Measurements from ENCODE around the gene CRYGC. TPM values are rescaled to one million over a fixed set of nuclear protein-coding genes. Genes with fewer than 3 reads are reported as not detected.
"Not testable (repeated sequence)": the region's sequence is repeated elsewhere in the genome, so short reads cannot be mapped to it uniquely, and the experiment has no call there.

The CRYGC gene
- total and polyA plus RNA-seq, 2 experiments from 2014 or later = 1.3 TPM; not detected in 1

GRCh38 chr2:208128136-208128535 is 1.5 kb downstream of the CRYGC start:
- H3K27me3 ChIP-seq = no peaks in the 10 kb centered on the region

GRCh38 chr2:208127090-208127489 is 2.5 kb downstream of the CRYGC start:
- no peaks in the 10 kb centered on the region for H3K9me2 ChIP-seq (replicated peaks; ENCODE audit: insufficient read depth)
- no peak overlapping the region for H2AFZ ChIP-seq
- no peaks in the 10 kb centered on the region for H3K79me2 ChIP-seq
- H3K4me2 ChIP-seq = no peak overlapping the region
- H4K20me1 ChIP-seq (ENCODE audit: insufficient read depth, poor library complexity, severe bottlenecking) = no peaks in the 10 kb centered on the region
- peaks cover 27% of the 10 kb centered on the region for H3K4me1 ChIP-seq (ENCODE audit: insufficient read depth)
- no peak overlapping the region for H3K27ac ChIP-seq
- WGBS (ENCODE audit: low lambda C conversion rate, missing lambda C conversion rate) = 96% methylated on average over 4 of the region's 4 CpGs
- H3K36me3 ChIP-seq (replicated peaks; ENCODE audit: insufficient read depth, low read depth) = no peaks in the 10 kb centered on the region
- H3K9me3 ChIP-seq (ENCODE audit: low read depth) = no peaks in the 10 kb centered on the region
- H3K27me3 ChIP-seq = no peaks in the 10 kb centered on the region
- no peak overlapping the region for H3K4me3 ChIP-seq
- no peak for TF ChIP-seq EZH2phosphoT487 (IDR thresholded peaks at IDR 0.05; ENCODE audit: low read depth, severe bottlenecking, unreplicated experiment)
- no peak for TF ChIP-seq EZH2 (IDR thresholded peaks at IDR 0.05; ENCODE audit: borderline replicate concordance)
- no peak for TF ChIP-seq CTCF (IDR thresholded peaks at IDR 0.05; ENCODE audit: poor library complexity)
- no peak for DNase-seq (ENCODE audit: low spot score)

More at GRCh38 chr2:208128136-208128535, 1.5 kb downstream of the CRYGC start:
- Histone ChIP-seq H3K9me2 (replicated peaks; ENCODE audit: insufficient read depth) (no peaks in the 10 kb centered on the region), H2AFZ (no peak overlapping the region), H3K36me3 (replicated peaks; ENCODE audit: insufficient read depth, low read depth) (no peaks in the 10 kb centered on the region), H4K20me1 (ENCODE audit: insufficient read depth, poor library complexity, severe bottlenecking) (no peaks in the 10 kb centered on the region), H3K4me1 (ENCODE audit: insufficient read depth) (peaks cover 27% of the 10 kb centered on the region), H3K27ac (no peak overlapping the region), H3K79me2 (no peaks in the 10 kb centered on the region), H3K4me2 (no peak overlapping the region), H3K9me3 (ENCODE audit: low read depth) (no peaks in the 10 kb centered on the region), H3K4me3 (no peak overlapping the region)
- WGBS (ENCODE audit: low lambda C conversion rate, missing lambda C conversion rate) = 98% methylated on average over 12 of the region's 12 CpGs
- TF ChIP-seq EZH2 (IDR thresholded peaks at IDR 0.05; ENCODE audit: borderline replicate concordance) (no peak), EZH2phosphoT487 (IDR thresholded peaks at IDR 0.05; ENCODE audit: low read depth, severe bottlenecking, unreplicated experiment) (no peak), CTCF (IDR thresholded peaks at IDR 0.05; ENCODE audit: poor library complexity) (no peak)
- no peak for DNase-seq (ENCODE audit: low spot score)

DNA sequence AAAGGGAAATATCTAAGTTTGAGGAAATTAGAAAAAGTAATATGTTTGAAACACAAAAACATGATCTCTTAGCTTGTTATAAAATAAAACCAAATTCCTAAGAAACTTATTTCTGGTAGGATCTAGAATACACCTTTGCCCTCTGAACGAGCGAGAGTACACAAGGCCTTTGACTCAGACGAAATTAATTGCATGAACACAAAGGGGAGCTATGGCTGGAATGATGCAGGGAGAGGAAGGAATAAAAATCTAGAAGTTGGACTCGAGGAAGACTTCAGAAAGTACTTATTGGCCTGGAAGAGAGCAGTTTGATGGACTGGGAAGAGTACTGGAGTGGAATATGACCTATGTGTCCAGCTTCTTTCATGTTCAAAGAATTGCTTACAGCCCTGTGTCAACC is 4.4 kb downstream of the CRYGC start:
- Histone ChIP-seq H3K4me2 (peak overlapping the region; percentile 24), H3K4me1 (ENCODE audit: insufficient read depth) (peaks cover 17% of the 10 kb centered on the region), H4K20me1 (ENCODE audit: insufficient read depth, poor library complexity, severe bottlenecking) (no peaks in the 10 kb centered on the region), H3K79me2 (no peaks in the 10 kb centered on the region), H3K9me3 (ENCODE audit: low read depth) (no peaks in the 10 kb centered on the region), H3K27me3 (no peaks in the 10 kb centered on the region), H3K9me2 (replicated peaks; ENCODE audit: insufficient read depth) (no peaks in the 10 kb centered on the region), H3K36me3 (replicated peaks; ENCODE audit: insufficient read depth, low read depth) (no peaks in the 10 kb centered on the region), H2AFZ (no peak overlapping the region), H3K4me3 (no peak overlapping the region), H3K27ac (no peak overlapping the region)
- no peak for TF ChIP-seq CTCF (IDR thresholded peaks at IDR 0.05; ENCODE audit: poor library complexity)
- TF ChIP-seq EZH2phosphoT487 (IDR thresholded peaks at IDR 0.05; ENCODE audit: low read depth, severe bottlenecking, unreplicated experiment) = no peak
- TF ChIP-seq EZH2 (IDR thresholded peaks at IDR 0.05; ENCODE audit: borderline replicate concordance) = no peak
- 57% methylated on average over 4 of the region's 4 CpGs for WGBS (ENCODE audit: low lambda C conversion rate, missing lambda C conversion rate)
- DNase-seq (ENCODE audit: low spot score) = no peak

DNA sequence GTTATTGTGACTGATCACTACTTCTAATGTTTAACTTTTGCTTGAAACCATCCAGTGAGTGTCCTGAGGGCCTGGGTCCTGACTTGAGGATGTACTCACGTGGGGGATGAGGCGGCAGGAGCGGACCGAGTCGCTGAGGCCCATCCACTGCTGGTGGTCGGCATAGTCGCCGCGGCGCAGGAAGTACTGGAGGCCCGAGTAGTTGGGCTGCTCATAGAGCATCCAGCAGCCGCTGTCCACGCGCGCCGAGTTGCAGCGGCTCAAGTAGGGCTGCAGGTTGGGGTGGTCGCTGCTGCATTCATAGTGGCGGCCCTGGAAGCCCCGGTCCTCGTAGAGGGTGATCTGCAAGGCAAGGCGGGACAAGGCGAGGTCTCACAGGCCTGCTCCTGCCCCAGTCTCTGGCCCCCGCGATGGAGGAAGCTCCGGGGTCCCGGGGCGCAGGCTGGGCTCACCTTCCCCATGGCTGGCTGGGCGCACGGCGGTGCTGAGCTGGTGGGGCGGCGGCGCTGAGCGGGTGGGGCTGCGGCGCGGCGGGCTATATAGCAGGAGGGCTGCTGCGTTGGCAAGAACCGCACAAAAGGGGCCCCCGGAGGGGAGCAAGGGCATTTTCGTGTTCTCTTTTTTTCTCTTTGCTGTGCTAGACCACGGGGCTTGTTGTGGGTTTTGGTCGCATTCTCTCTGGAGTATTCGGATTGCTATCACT is 5.5 kb downstream of the CRYGC start, which contains the start of gene CRYGD:
CRYGD (minus strand) TSS at position 512 of the 703 bp plus-strand sequence; CDS start at position 461, 51 bp downstream.
- peak within 1 kb of the TSS; percentile 24 for H3K4me2 ChIP-seq
- H4K20me1 ChIP-seq (ENCODE audit: insufficient read depth, poor library complexity, severe bottlenecking); H3K27me3 ChIP-seq; H3K79me2 ChIP-seq; H3K9me2 ChIP-seq (replicated peaks; ENCODE audit: insufficient read depth); H3K27ac ChIP-seq; DNase-seq (ENCODE audit: low spot score); H2AFZ ChIP-seq; H3K36me3 ChIP-seq (replicated peaks; ENCODE audit: insufficient read depth, low read depth); H3K4me1 ChIP-seq (ENCODE audit: insufficient read depth); H3K9me3 ChIP-seq (ENCODE audit: low read depth); H3K4me3 ChIP-seq: not testable (repeated sequence)
- WGBS (ENCODE audit: low lambda C conversion rate, missing lambda C conversion rate) = 84% methylated on average over 44 of the region's 46 CpGs
